Kidney (tissue), 14 donors: ENCODE data around the gene ZNF618. TPM values are rescaled to one million over a fixed set of nuclear protein-coding genes. Genes with fewer than 3 reads are reported as not detected.

Experiments
- DNase-seq, 5 donors: peaks; one replicate each; pipeline ENCODE4 v3.0.0-alpha.2; 2013 to 2020
- FAIRE-seq: peaks from 2 replicates; lab custom pipeline; 2012; peaks lifted over from hg19 to GRCh38; lab: Jason Lieb, UNC
- H3K27ac ChIP-seq, 2 donors: one replicate each; pipeline ENCODE4 v1.7.0; 2013; ENCODE audit warnings: low read depth in 2 of 2, low read length in 2 of 2, inconsistent platforms in 1 of 2
- H3K27me3 ChIP-seq: one replicate; pipeline ENCODE4 v1.7.1; 2013; ENCODE audit warnings: low read length, inconsistent platforms; ENCODE audit not compliant: control insufficient read depth, insufficient read depth
- H3K36me3 ChIP-seq, 3 donors: one replicate each; pipeline versions ENCODE4 v1.7.0 to v1.7.1; 2013; ENCODE audit warnings: low read length in 3 of 3, control low read depth in 1 of 3, inconsistent platforms in 1 of 3; ENCODE audit not compliant: insufficient read depth in 3 of 3, control insufficient read depth in 2 of 3
- H3K4me1 ChIP-seq, 3 donors: one replicate each; pipeline versions ENCODE4 v1.7.0 to v1.7.1; 2013; ENCODE audit warnings: low read length in 3 of 3, inconsistent platforms in 1 of 3, low read depth in 1 of 3; ENCODE audit not compliant: control insufficient read depth in 2 of 3, insufficient read depth in 2 of 3
- H3K4me3 ChIP-seq, 3 donors: one replicate each; pipeline versions ENCODE4 v1.7.0 to v1.8.1; 2013; ENCODE audit warnings: low read length in 3 of 3, control low read depth in 1 of 3, inconsistent platforms in 1 of 3
- H3K9ac ChIP-seq, 3 donors: one replicate each; pipeline versions ENCODE4 v1.7.0 to v1.7.1; 2013; ENCODE audit warnings: low read length in 3 of 3, control low read depth in 1 of 3, inconsistent platforms in 1 of 3
- H3K9me3 ChIP-seq, 3 donors: one replicate each; pipeline versions ENCODE4 v1.7.0 to v1.7.1; 2013; ENCODE audit warnings: low read length in 3 of 3, control low read depth in 1 of 3, inconsistent platforms in 1 of 3; ENCODE audit not compliant: control insufficient read depth in 2 of 3, insufficient read depth in 1 of 3
- CTCF ChIP-seq: IDR thresholded peaks from 3 replicates; pipeline ENCODE4 v1.5.1; 2012; ENCODE audit warnings: mild to moderate bottlenecking, moderate library complexity, borderline replicate concordance; ENCODE audit not compliant: insufficient read depth; ENCODE audit errors: extremely low read depth
- intact Hi-C: fragments of 100-400 bp; cut with DNase I; formaldehyde crosslinking; loops from one replicate; pipeline ENCODE4 v1.11.1; 2022
- polyA plus RNA-seq: library from polyadenylated mRNA; stranded (reverse); fragments of 350-450 nt; fragmentation: Illumina TruSeq; extraction: RNeasy Lipid Tissue Mini Kit (QIAGEN cat#74804); gene quantifications from one replicate; pipeline ENCODE4 v1.2.3, GENCODE V29; 2014; ENCODE audit warnings: low read depth, low replicate concordance; ENCODE audit not compliant: insufficient read depth
- total RNA-seq: library from RNA; stranded (reverse); fragmentation: NEBNext Ultra II Directional; extraction: Animal tissue kit (Norgen Biotek cat#: 25700); gene quantifications from one replicate; pipeline ENCODE4 v1.2.1, GENCODE V29; 2021
- donor health status: control.
- donor health status: control.
- donor health status: control.
- donor health status: control.
- donor health status: control.
- donor health status: DM: yes; HTN: yes; CAD: no.
- donor health status: Normal renal cell carcinoma (clear cell type).

The ZNF618 gene
- total and polyA plus RNA-seq, 2 donors from 2014 or later: 5.6 to 31.9 TPM

GRCh38 chr9:114028646-114029045 lies 152.5 kb downstream of the ZNF618 start:
- no peak for TF ChIP-seq CTCF
- Histone ChIP-seq H3K9ac (no peak overlapping the region), H3K4me3 (no peak overlapping the region), H3K4me1 (no peaks in the 10 kb centered on the region), H3K36me3 (peaks cover 0 to 39% (median 14%) of the 10 kb centered on the region in 3 donors), H3K27ac (no peak overlapping the region), H3K9me3 (peaks cover 0 to under 1% (median 0%) of the 10 kb centered on the region in 3 donors), H3K27me3 (no peaks in the 10 kb centered on the region)
- peak in 2 of 5 donors; percentile 1 to 28 for DNase-seq
- intact Hi-C loops: no loop called here
- no peak for FAIRE-seq

GRCh38 chr9:114029311-114030170 lies 153.4 kb downstream of the ZNF618 start:
- intact Hi-C loops: no loop called here
- no peak for TF ChIP-seq CTCF
- FAIRE-seq: no peak

GRCh38 chr9:114030364-114030763 lies 154.3 kb downstream of the ZNF618 start:
- H3K9me3 ChIP-seq: no peaks in the 10 kb centered on the region
- H3K27me3 ChIP-seq: no peaks in the 10 kb centered on the region
- DNase-seq: peak in 2 of 5 donors; percentile 5 to 22
- FAIRE-seq: no peak
- intact Hi-C loops: no loop called here
- TF ChIP-seq CTCF: no peak
- H3K4me1 ChIP-seq: no peaks in the 10 kb centered on the region
- H3K36me3 ChIP-seq: peaks cover 0 to 46% (median 12%) of the 10 kb centered on the region in 3 donors
- no peak overlapping the region for H3K27ac ChIP-seq
- H3K4me3 ChIP-seq: no peak overlapping the region
- H3K9ac ChIP-seq: no peak overlapping the region

More at GRCh38 chr9:114029311-114030170, 153.4 kb downstream of the ZNF618 start:
- Histone ChIP-seq H3K27me3 (no peaks in the 10 kb centered on the region), H3K4me3 (no peak overlapping the region), H3K9me3 (no peaks in the 10 kb centered on the region), H3K27ac (no peak overlapping the region), H3K9ac (no peak overlapping the region), H3K36me3 (peaks cover 0 to 48% (median 15%) of the 10 kb centered on the region in 3 donors), H3K4me1 (no peaks in the 10 kb centered on the region)
- DNase-seq: peak in 2 of 5 donors; percentile 2 to 19
